ENCODE data around the gene RAB6B.

- TF ChIP-seq ZBTB7A (tag by site-specific recombination; IDR thresholded peaks at IDR 0.05; ENCODE audit: low read depth) (no peak), ATF2 (tag by site-specific recombination; IDR thresholded peaks at IDR 0.05; ENCODE audit: low read depth) (no peak)
Observed at GRCh38 chr3:133892541-133893231, 3.0 kb downstream of the RAB6B start.

Measured in HEK293 (cell line).